DOHH2 (cell line): ENCODE measurements around the gene AGBL1.

Source experiments
- EZH2phosphoT487 ChIP-seq: fragments of 200-600 bp; sonication (generic); IDR thresholded peaks from 2 replicates; pipeline ENCODE4 v1.6.1; 2017; ENCODE audit warnings: borderline replicate concordance, mild to moderate bottlenecking, antibody characterized with exemption, low read length, moderate library complexity, mixed read lengths
- TF ChIP-seq, protein P1 (sequence below): fragments of 200-600 bp; sonication (generic); IDR thresholded peaks from one replicate; pipeline ENCODE4 v1.5.1; 2014; ENCODE audit warnings: antibody characterized with exemption, mild to moderate bottlenecking, low read depth, low read length; ENCODE audit not compliant: poor library complexity, severe bottlenecking

- TF ChIP-seq, protein P1, sequence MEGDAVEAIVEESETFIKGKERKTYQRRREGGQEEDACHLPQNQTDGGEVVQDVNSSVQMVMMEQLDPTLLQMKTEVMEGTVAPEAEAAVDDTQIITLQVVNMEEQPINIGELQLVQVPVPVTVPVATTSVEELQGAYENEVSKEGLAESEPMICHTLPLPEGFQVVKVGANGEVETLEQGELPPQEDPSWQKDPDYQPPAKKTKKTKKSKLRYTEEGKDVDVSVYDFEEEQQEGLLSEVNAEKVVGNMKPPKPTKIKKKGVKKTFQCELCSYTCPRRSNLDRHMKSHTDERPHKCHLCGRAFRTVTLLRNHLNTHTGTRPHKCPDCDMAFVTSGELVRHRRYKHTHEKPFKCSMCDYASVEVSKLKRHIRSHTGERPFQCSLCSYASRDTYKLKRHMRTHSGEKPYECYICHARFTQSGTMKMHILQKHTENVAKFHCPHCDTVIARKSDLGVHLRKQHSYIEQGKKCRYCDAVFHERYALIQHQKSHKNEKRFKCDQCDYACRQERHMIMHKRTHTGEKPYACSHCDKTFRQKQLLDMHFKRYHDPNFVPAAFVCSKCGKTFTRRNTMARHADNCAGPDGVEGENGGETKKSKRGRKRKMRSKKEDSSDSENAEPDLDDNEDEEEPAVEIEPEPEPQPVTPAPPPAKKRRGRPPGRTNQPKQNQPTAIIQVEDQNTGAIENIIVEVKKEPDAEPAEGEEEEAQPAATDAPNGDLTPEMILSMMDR = no peak
- no peak for TF ChIP-seq EZH2phosphoT487
These were observed 477.4 kb downstream of the AGBL1 start for GRCh38 chr15:86557018-86557550.
